Loucy (cell line): Measurements from ENCODE around the gene COLQ.

Experiments
- H2AFZ ChIP-seq: fragments of 200-600 bp; sonication (generic); 2 replicates; pipeline ENCODE4 v1.6.0; 2016; ENCODE audit warnings: antibody characterized with exemption, mild to moderate bottlenecking, low read length, moderate library complexity
- H3F3A ChIP-seq: fragments of 200-600 bp; 2 replicates; pipeline ENCODE4 v1.6.0; 2016; ENCODE audit warnings: antibody characterized with exemption, low read depth, mild to moderate bottlenecking
- H3K27me3 ChIP-seq: fragments of 200-600 bp; sonication (generic); 2 replicates; pipeline ENCODE4 v1.6.1; 2014; ENCODE audit warnings: low read length, mild to moderate bottlenecking; ENCODE audit not compliant: insufficient read depth, poor library complexity, severe bottlenecking
- H3K36me3 ChIP-seq: fragments of 200-600 bp; sonication (generic); 2 replicates; pipeline ENCODE4 v1.6.1; 2016; ENCODE audit warnings: low read length; ENCODE audit not compliant: insufficient read depth
- H3K4me1 ChIP-seq: fragments of 200-600 bp; sonication (generic); 2 replicates; pipeline ENCODE4 v1.5.1; 2014; ENCODE audit warnings: low read length, mild to moderate bottlenecking; ENCODE audit not compliant: insufficient read depth, poor library complexity, severe bottlenecking
- H3K4me2 ChIP-seq: fragments of 200-600 bp; sonication (generic); 2 replicates; pipeline ENCODE4 v1.6.0; 2014; ENCODE audit warnings: antibody characterized with exemption, low read length, low read depth, mild to moderate bottlenecking; ENCODE audit not compliant: poor library complexity, severe bottlenecking
- H3K4me3 ChIP-seq: fragments of 200-600 bp; sonication (generic); 2 replicates; pipeline ENCODE4 v1.5.1; 2014; ENCODE audit warnings: low read length, mild to moderate bottlenecking, mixed read lengths; ENCODE audit not compliant: poor library complexity, severe bottlenecking
- H3K79me2 ChIP-seq: fragments of 200-600 bp; sonication (generic); 2 replicates; pipeline ENCODE4 v1.6.1; 2014; ENCODE audit warnings: low read length; ENCODE audit not compliant: insufficient read depth
- H3K9ac ChIP-seq: fragments of 200-600 bp; sonication (generic); 2 replicates; pipeline ENCODE4 v1.6.0; 2014; ENCODE audit warnings: mild to moderate bottlenecking, low read depth, low read length, moderate library complexity; ENCODE audit not compliant: poor library complexity, severe bottlenecking
- H3K9me2 ChIP-seq: fragments of 200-600 bp; sonication (generic); replicated peaks from 2 replicates; pipeline ENCODE4 v1.6.1; 2016; ENCODE audit warnings: low read depth, low read length, mixed read lengths
- H3K9me3 ChIP-seq: fragments of 200-600 bp; sonication (generic); 2 replicates; pipeline ENCODE4 v1.6.1; 2014; ENCODE audit warnings: mild to moderate bottlenecking, antibody characterized with exemption, low read length, low read depth; ENCODE audit not compliant: insufficient read depth
- H4K20me1 ChIP-seq: fragments of 200-600 bp; sonication (generic); 2 replicates; pipeline ENCODE4 v1.6.0; 2014; ENCODE audit warnings: antibody characterized with exemption, low read length, mild to moderate bottlenecking; ENCODE audit not compliant: insufficient read depth, poor library complexity, severe bottlenecking
- CTCF ChIP-seq: fragments of 200-600 bp; sonication (generic); conservative IDR thresholded peaks from 2 replicates; pipeline ENCODE4 v1.5.1; 2014; ENCODE audit warnings: mild to moderate bottlenecking, antibody characterized with exemption, low read length
- EZH2phosphoT487 ChIP-seq: fragments of 200-600 bp; IDR thresholded peaks from 2 replicates; pipeline ENCODE4 v1.6.1; 2018; ENCODE audit warnings: antibody characterized with exemption, mild to moderate bottlenecking, moderate library complexity, borderline replicate concordance

COLQ gene

GRCh38 chr3:15409774-15410173 is 111.7 kb downstream of the COLQ start:
- H3K9me3 ChIP-seq, result no peaks in the 10 kb centered on the region
- TF ChIP-seq CTCF (no peak), EZH2phosphoT487 (no peak)
- no peaks in the 10 kb centered on the region for H3K4me1 ChIP-seq

GRCh38 chr3:15409239-15409638 is 112.3 kb downstream of the COLQ start:
- Histone ChIP-seq H3K9me2 (no peaks in the 10 kb centered on the region), H3K4me1 (no peaks in the 10 kb centered on the region), H3K4me3 (no peak overlapping the region), H3K36me3 (peaks cover 23% of the 10 kb centered on the region), H3K9me3 (no peaks in the 10 kb centered on the region), H3K27me3 (no peaks in the 10 kb centered on the region), H3K4me2 (no peak overlapping the region), H3K9ac (no peak overlapping the region), H3F3A (no peaks in the 10 kb centered on the region), H4K20me1 (no peaks in the 10 kb centered on the region), H2AFZ (no peak overlapping the region), H3K79me2 (no peaks in the 10 kb centered on the region)
- no peak for TF ChIP-seq CTCF
- no peak for TF ChIP-seq EZH2phosphoT487

More at GRCh38 chr3:15409774-15410173, 111.7 kb downstream of the COLQ start:
- H3K36me3 ChIP-seq, result peaks cover 29% of the 10 kb centered on the region
- H3K9ac ChIP-seq, result no peak overlapping the region
- no peaks in the 10 kb centered on the region for H3K9me2 ChIP-seq
- no peak overlapping the region for H2AFZ ChIP-seq
- H3K4me2 ChIP-seq, result no peak overlapping the region
- no peaks in the 10 kb centered on the region for H3K79me2 ChIP-seq
- no peaks in the 10 kb centered on the region for H3F3A ChIP-seq
- H3K4me3 ChIP-seq, result no peak overlapping the region
- H4K20me1 ChIP-seq, result no peaks in the 10 kb centered on the region
- H3K27me3 ChIP-seq, result no peaks in the 10 kb centered on the region

GRCh38 chr3:15405448-15406050 is 116.0 kb downstream of the COLQ start:
- no peaks in the 10 kb centered on the region for H4K20me1 ChIP-seq
- no peak overlapping the region for H3K4me2 ChIP-seq
- TF ChIP-seq EZH2phosphoT487, result no peak
- TF ChIP-seq CTCF, result peak; percentile 85
- H3K4me3 ChIP-seq, result no peak overlapping the region
- no peaks in the 10 kb centered on the region for H3K9me3 ChIP-seq
- no peaks in the 10 kb centered on the region for H3K79me2 ChIP-seq
- no peaks in the 10 kb centered on the region for H3K4me1 ChIP-seq
- H3K9me2 ChIP-seq, result no peaks in the 10 kb centered on the region
- H3K27me3 ChIP-seq, result no peaks in the 10 kb centered on the region
- peaks cover 6% of the 10 kb centered on the region; the same call in 1 of the 2 replicates for H3K36me3 ChIP-seq
- no peak overlapping the region for H2AFZ ChIP-seq
- no peak overlapping the region for H3K9ac ChIP-seq
- no peaks in the 10 kb centered on the region for H3F3A ChIP-seq
